HepG2 (cell line): Measurements from ENCODE around the gene REEP6. TPM values are rescaled to one million over a fixed set of nuclear protein-coding genes. Genes with fewer than 3 reads are reported as not detected.

Experiments used
- AGO1 ChIP-seq: fragments of 200-400 bp; formaldehyde crosslinking; IDR thresholded peaks from 2 replicates; pipeline ENCODE4 v1.6.1; 2017; ENCODE audit warnings: mild to moderate bottlenecking, low read depth, low read length, moderate library complexity; ENCODE audit not compliant: poor library complexity, severe bottlenecking
- ATRX ChIP-seq: sonication (generic); formaldehyde crosslinking; IDR thresholded peaks from 2 replicates; pipeline ENCODE4 v1.4.0; 2020; ENCODE audit warnings: missing genetic modification reagents, borderline replicate concordance
- BRD4 ChIP-seq: sonication (generic); formaldehyde crosslinking; IDR thresholded peaks from 2 replicates; pipeline ENCODE4 v1.4.0; 2020; ENCODE audit warnings: missing genetic modification reagents
- GABPB1 ChIP-seq: IDR thresholded peaks from 2 replicates; pipeline ENCODE4 v1.6.1; 2016; ENCODE audit warnings: mild to moderate bottlenecking, missing genetic modification reagents, moderate library complexity, missing compliant biosample characterization
- HNRNPLL ChIP-seq: fragments of 200-400 bp; formaldehyde crosslinking; IDR thresholded peaks from 2 replicates; pipeline ENCODE4 v1.6.1; 2017; ENCODE audit warnings: mild to moderate bottlenecking, low read depth, low read length; ENCODE audit not compliant: poor library complexity, severe bottlenecking
- MYPOP ChIP-seq: sonication (generic); formaldehyde crosslinking; IDR thresholded peaks from 2 replicates; pipeline ENCODE4 v1.8.1; 2023; ENCODE audit warnings: mild to moderate bottlenecking, moderate library complexity, missing genetic modification reagents
- NR2F2 ChIP-seq: IDR thresholded peaks from 2 replicates; pipeline ENCODE4 v1.6.1; 2012; ENCODE audit warnings: low read depth, inconsistent platforms, borderline replicate concordance
- POLR2G ChIP-seq: fragments of 200-400 bp; formaldehyde crosslinking; IDR thresholded peaks from 2 replicates; pipeline ENCODE4 v1.6.1; 2018; ENCODE audit warnings: mild to moderate bottlenecking, low read depth, low read length, moderate library complexity
- ZFP62 ChIP-seq: sonication (generic); formaldehyde crosslinking; IDR thresholded peaks from 2 replicates; pipeline ENCODE4 v1.4.0; 2020; ENCODE audit warnings: missing genetic modification reagents
- ZFY ChIP-seq: sonication (generic); formaldehyde crosslinking; IDR thresholded peaks from 2 replicates; pipeline ENCODE4 v1.4.0; 2020; ENCODE audit warnings: missing genetic modification reagents
- ZNF232 ChIP-seq: sonication (generic); formaldehyde crosslinking; IDR thresholded peaks from 2 replicates; pipeline ENCODE4 v1.4.0; 2020; ENCODE audit warnings: missing genetic modification reagents, borderline replicate concordance
- ZNF549 ChIP-seq: sonication (generic); formaldehyde crosslinking; IDR thresholded peaks from 2 replicates; pipeline ENCODE4 v1.5.0; 2020; ENCODE audit warnings: missing genetic modification reagents
- ZNF770 ChIP-seq: sonication (generic); formaldehyde crosslinking; IDR thresholded peaks from 2 replicates; pipeline ENCODE4 v1.5.0; 2020; ENCODE audit warnings: mild to moderate bottlenecking, missing genetic modification reagents
- ZXDC ChIP-seq: sonication (generic); formaldehyde crosslinking; IDR thresholded peaks from 2 replicates; pipeline ENCODE4 v1.5.0; 2020; ENCODE audit warnings: mild to moderate bottlenecking, missing genetic modification reagents
- polyA plus RNA-seq, 8 experiments: library from polyadenylated mRNA; depleted of rRNA in 3 of 8; stranded (reverse) in 7 of 8; unstranded in 1 of 8; fragments of >200 nt; fragmentation: Illumina TruSeq in 4 of 8; extraction: Trizol in 4 of 8; gene quantifications; 2 replicates each; pipeline versions ENCODE4 v1.2.1 to v1.2.3, GENCODE V29; 2011 to 2016; ENCODE audit warnings: low read depth in 4 of 8, missing spikeins in 1 of 8, mixed read lengths in 1 of 8; ENCODE audit not compliant: insufficient read depth in 1 of 8
- total RNA-seq, 5 experiments: library from RNA; depleted of rRNA; stranded (reverse); fragments of >200 nt; fragmentation: Illumina TruSeq; extraction: Trizol; gene quantifications; 2 replicates each; pipeline ENCODE4 v1.2.3, GENCODE V29; 2016; ENCODE audit warnings: low read depth in 1 of 5
- TF ChIP-seq, protein P1 (sequence below): sonication (generic); formaldehyde crosslinking; IDR thresholded peaks from 2 replicates; pipeline ENCODE4 v1.4.0; 2020; ENCODE audit warnings: missing genetic modification reagents
- TF ChIP-seq, protein P2 (sequence below): sonication (generic); formaldehyde crosslinking; conservative IDR thresholded peaks from 2 replicates; pipeline ENCODE4 v1.4.0; 2020; ENCODE audit warnings: missing genetic modification reagents
- TF ChIP-seq, protein P3 (sequence below): sonication (generic); formaldehyde crosslinking; IDR thresholded peaks from 2 replicates; pipeline ENCODE4 v1.5.1; 2020; ENCODE audit warnings: missing genetic modification reagents, mild to moderate bottlenecking, borderline replicate concordance
- TF ChIP-seq, protein P4 (sequence below): IDR thresholded peaks from 2 replicates; pipeline ENCODE4 v1.6.1; 2018; ENCODE audit warnings: missing genetic modification reagents, mild to moderate bottlenecking, missing compliant biosample characterization

Gene REEP6
- total and polyA plus RNA-seq, 2 of the 13 experiments (the other 11 are each of a cell fraction or from before 2014, with no cell fraction given): 10.0 to 28.8 TPM

DNA sequence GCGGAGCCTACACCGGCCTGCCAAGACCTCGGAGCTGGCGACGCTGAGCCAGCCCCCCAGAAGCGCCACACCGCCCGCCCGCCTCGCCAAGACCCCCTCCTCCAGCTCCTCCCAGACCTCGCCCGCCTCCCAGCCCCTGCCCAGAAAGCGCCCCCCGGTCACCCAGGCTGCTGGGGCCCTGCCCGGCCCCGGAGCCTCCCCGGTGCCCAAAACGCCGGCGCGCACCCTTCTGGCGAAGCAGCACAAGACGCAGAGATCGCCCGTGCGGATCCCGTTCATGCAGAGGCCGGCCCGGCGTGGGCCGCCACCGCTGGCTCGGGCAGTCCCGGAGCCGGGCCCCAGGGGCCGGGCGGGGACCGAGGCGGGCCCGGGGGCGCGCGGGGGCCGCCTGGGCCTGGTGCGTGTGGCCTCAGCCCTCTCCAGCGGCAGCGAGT is 22.1 kb upstream of the REEP6 start (continued):
- TF ChIP-seq ZXDC (CRISPR knock-in tag) (no peak), ZNF770 (CRISPR knock-in tag) (no peak), ZNF549 (CRISPR knock-in tag) (no peak), MYPOP (CRISPR knock-in tag) (no peak), HNRNPLL (no peak), GABPB1 (no peak; the same call in 1 of the 2 replicates), AGO1 (peak; percentile 36), ZNF232 (CRISPR knock-in tag) (no peak), BRD4 (CRISPR knock-in tag) (no peak), ATRX (CRISPR knock-in tag) (no peak), POLR2G (0 out of 2 replicates have a peak, but pooled peaks have one; percentile 42), NR2F2 (no peak), ZFP62 (no peak), ZFY (0 out of 2 replicates have a peak, but pooled peaks have one; percentile 13)
- TF ChIP-seq, protein P1, sequence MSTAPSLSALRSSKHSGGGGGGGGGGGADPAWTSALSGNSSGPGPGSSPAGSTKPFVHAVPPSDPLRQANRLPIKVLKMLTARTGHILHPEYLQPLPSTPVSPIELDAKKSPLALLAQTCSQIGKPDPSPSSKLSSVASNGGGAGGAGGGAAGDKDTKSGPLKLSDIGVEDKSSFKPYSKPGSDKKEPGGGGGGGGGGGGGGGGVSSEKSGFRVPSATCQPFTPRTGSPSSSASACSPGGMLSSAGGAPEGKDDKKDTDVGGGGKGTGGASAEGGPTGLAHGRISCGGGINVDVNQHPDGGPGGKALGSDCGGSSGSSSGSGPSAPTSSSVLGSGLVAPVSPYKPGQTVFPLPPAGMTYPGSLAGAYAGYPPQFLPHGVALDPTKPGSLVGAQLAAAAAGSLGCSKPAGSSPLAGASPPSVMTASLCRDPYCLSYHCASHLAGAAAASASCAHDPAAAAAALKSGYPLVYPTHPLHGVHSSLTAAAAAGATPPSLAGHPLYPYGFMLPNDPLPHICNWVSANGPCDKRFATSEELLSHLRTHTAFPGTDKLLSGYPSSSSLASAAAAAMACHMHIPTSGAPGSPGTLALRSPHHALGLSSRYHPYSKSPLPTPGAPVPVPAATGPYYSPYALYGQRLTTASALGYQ (CRISPR knock-in tag): no peak
- TF ChIP-seq, protein P2, sequence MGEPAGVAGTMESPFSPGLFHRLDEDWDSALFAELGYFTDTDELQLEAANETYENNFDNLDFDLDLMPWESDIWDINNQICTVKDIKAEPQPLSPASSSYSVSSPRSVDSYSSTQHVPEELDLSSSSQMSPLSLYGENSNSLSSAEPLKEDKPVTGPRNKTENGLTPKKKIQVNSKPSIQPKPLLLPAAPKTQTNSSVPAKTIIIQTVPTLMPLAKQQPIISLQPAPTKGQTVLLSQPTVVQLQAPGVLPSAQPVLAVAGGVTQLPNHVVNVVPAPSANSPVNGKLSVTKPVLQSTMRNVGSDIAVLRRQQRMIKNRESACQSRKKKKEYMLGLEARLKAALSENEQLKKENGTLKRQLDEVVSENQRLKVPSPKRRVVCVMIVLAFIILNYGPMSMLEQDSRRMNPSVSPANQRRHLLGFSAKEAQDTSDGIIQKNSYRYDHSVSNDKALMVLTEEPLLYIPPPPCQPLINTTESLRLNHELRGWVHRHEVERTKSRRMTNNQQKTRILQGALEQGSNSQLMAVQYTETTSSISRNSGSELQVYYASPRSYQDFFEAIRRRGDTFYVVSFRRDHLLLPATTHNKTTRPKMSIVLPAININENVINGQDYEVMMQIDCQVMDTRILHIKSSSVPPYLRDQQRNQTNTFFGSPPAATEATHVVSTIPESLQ (CRISPR knock-in tag): no peak
- TF ChIP-seq, protein P3, sequence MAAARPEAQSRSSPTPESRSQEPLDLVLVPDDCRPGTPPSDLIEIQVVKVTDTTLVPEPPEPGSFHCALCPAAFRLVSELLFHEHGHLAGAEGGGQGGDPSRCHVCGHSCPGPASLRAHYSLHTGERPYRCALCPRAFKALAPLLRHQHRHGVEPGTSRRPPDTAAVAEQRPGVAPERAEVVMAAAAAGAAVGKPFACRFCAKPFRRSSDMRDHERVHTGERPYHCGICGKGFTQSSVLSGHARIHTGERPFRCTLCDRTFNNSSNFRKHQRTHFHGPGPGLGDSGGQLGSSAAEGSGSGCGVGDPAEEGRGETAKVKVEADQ (CRISPR knock-in tag): no peak
- TF ChIP-seq, protein P4, sequence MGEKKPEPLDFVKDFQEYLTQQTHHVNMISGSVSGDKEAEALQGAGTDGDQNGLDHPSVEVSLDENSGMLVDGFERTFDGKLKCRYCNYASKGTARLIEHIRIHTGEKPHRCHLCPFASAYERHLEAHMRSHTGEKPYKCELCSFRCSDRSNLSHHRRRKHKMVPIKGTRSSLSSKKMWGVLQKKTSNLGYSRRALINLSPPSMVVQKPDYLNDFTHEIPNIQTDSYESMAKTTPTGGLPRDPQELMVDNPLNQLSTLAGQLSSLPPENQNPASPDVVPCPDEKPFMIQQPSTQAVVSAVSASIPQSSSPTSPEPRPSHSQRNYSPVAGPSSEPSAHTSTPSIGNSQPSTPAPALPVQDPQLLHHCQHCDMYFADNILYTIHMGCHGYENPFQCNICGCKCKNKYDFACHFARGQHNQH: no peak
